GM18502 (cell line): ENCODE measurements around the gene KCNQ5.

Source experiments
- ATAC-seq: cut with Tn5 transposase; IDR thresholded peaks from one replicate; pipeline ENCODE4 v1.9.1; 2021; ENCODE audit warnings: mild to moderate bottlenecking; ENCODE audit not compliant: unreplicated experiment, poor library complexity

The KCNQ5 gene

GRCh38 chr6:72733045-72733444 lies 111.2 kb downstream of the KCNQ5 start:
- ATAC-seq, result peak; percentile 60

- ATAC-seq, result no peak
Observed at GRCh38 chr6:72738091-72738490, 116.2 kb downstream of the KCNQ5 start.

- ATAC-seq, result peak; percentile 65
Observed at GRCh38 chr6:72739368-72739779, 117.5 kb downstream of the KCNQ5 start.

GRCh38 chr6:72740135-72740534 lies 118.3 kb downstream of the KCNQ5 start:
- peak; percentile 91 for ATAC-seq

- no peak for ATAC-seq
Observed at GRCh38 chr6:72741083-72741482, 119.2 kb downstream of the KCNQ5 start.

- ATAC-seq, result no peak
Observed at GRCh38 chr6:72742001-72742673, 120.3 kb downstream of the KCNQ5 start.

GRCh38 chr6:72746276-72746675 lies 124.4 kb downstream of the KCNQ5 start:
- no peak for ATAC-seq

GRCh38 chr6:72748759-72749158 lies 126.9 kb downstream of the KCNQ5 start:
- ATAC-seq, result no peak

- ATAC-seq, result no peak
Observed at GRCh38 chr6:72755752-72756151, 133.9 kb downstream of the KCNQ5 start.

GRCh38 chr6:72757048-72757447 lies 135.2 kb downstream of the KCNQ5 start:
- no peak for ATAC-seq

GRCh38 chr6:72757926-72758325 lies 136.1 kb downstream of the KCNQ5 start:
- no peak for ATAC-seq

- ATAC-seq, result no peak
Observed at GRCh38 chr6:72758901-72759300, 137.0 kb downstream of the KCNQ5 start.

GRCh38 chr6:72760114-72760793 lies 138.4 kb downstream of the KCNQ5 start:
- ATAC-seq, result no peak

- ATAC-seq, result no peak
Observed at GRCh38 chr6:72761761-72762160, 139.9 kb downstream of the KCNQ5 start.

GRCh38 chr6:72769459-72770125 lies 147.7 kb downstream of the KCNQ5 start:
- ATAC-seq, result peak; percentile 75

- no peak for ATAC-seq
Observed at GRCh38 chr6:72770959-72771358, 149.1 kb downstream of the KCNQ5 start.

GRCh38 chr6:72776456-72776855 lies 154.6 kb downstream of the KCNQ5 start:
- ATAC-seq, result no peak

GRCh38 chr6:72781624-72782023 lies 159.8 kb downstream of the KCNQ5 start:
- no peak for ATAC-seq

- ATAC-seq, result no peak
Observed at GRCh38 chr6:72783035-72783434, 161.2 kb downstream of the KCNQ5 start.

GRCh38 chr6:72783666-72784065 lies 161.8 kb downstream of the KCNQ5 start:
- ATAC-seq, result no peak

GRCh38 chr6:72784071-72784470 lies 162.2 kb downstream of the KCNQ5 start:
- no peak for ATAC-seq
